ENCODE data around the gene CTSA. TPM values are rescaled to one million over a fixed set of nuclear protein-coding genes. Genes with fewer than 3 reads are reported as not detected.

CTSA gene
- total and polyA plus RNA-seq, 9 of the 15 experiments (the other 6 are each of a cell fraction or from before 2014, with no cell fraction given), result 8.8 to 61.7 (median 28.3) TPM

- TF ChIP-seq AFF4 (CRISPR knock-in tag; IDR thresholded peaks at IDR 0.05) (peak; percentile 95; the same call in 1 of the 2 replicates), PHF8 (IDR thresholded peaks at IDR 0.05; ENCODE audit: borderline replicate concordance, low read length) (peak; percentile 97), HMG20B (CRISPR knock-in tag; IDR thresholded peaks at IDR 0.05) (no peak), GMEB1 (CRISPR knock-in tag; IDR thresholded peaks at IDR 0.05) (peak; percentile 65), ZNF224 (CRISPR knock-in tag; IDR thresholded peaks at IDR 0.05) (no peak), ZNF551 (CRISPR knock-in tag; IDR thresholded peaks at IDR 0.05) (no peak), CREB1 (IDR thresholded peaks at IDR 0.05) (peak; percentile 72; the same call in 1 of the 2 replicates), CREB1 (CRISPR knock-in tag; IDR thresholded peaks at IDR 0.05) (no peak), ZNF583 (CRISPR knock-in tag; IDR thresholded peaks at IDR 0.05) (no peak), POLR2G (IDR thresholded peaks at IDR 0.05; ENCODE audit: low read depth, low read length) (peak; percentile 97), SREBF2 (CRISPR knock-in tag; IDR thresholded peaks at IDR 0.05) (no peak), KHSRP (IDR thresholded peaks at IDR 0.05) (no peak), TEAD2 (tag; IDR thresholded peaks at IDR 0.05) (no peak), THAP12 (CRISPR knock-in tag; IDR thresholded peaks at IDR 0.05) (peak; percentile 94), ZNF395 (CRISPR knock-in tag; IDR thresholded peaks at IDR 0.05) (peak; percentile 93; the same call in 1 of the 2 replicates), HOMEZ (CRISPR knock-in tag; IDR thresholded peaks at IDR 0.05) (0 out of 2 replicates have a peak, but pooled peaks have one; percentile 35), ZC3H11A (IDR thresholded peaks at IDR 0.05; ENCODE audit: low read depth, low read length) (no peak)
These were observed 43.7 kb downstream of the CTSA start, which contains the start of gene PCIF1 (continued) for GRCh38 chr20:45934586-45935415.

All from K562 (cell line).